Right forelimb (tissue), 1 donor: Measurements from ENCODE around the gene ZMYM4.

Experiments used
- DNase-seq: peaks from one replicate; pipeline ENCODE4 v3.0.0-alpha.2; 2018

The ZMYM4 gene

GRCh38 chr1:35426097-35426586, 157.6 kb downstream of the ZMYM4 start:
- DNase-seq = no peak

GRCh38 chr1:35428360-35428759, 159.9 kb downstream of the ZMYM4 start:
- DNase-seq = no peak

GRCh38 chr1:35430762-35431161, 162.3 kb downstream of the ZMYM4 start:
- no peak for DNase-seq

GRCh38 chr1:35431173-35431599, 162.7 kb downstream of the ZMYM4 start:
- no peak for DNase-seq

GRCh38 chr1:35432231-35432630, 163.7 kb downstream of the ZMYM4 start:
- no peak for DNase-seq

GRCh38 chr1:35433714-35434113, 165.2 kb downstream of the ZMYM4 start:
- no peak for DNase-seq

GRCh38 chr1:35434703-35435102, 166.2 kb downstream of the ZMYM4 start:
- DNase-seq = no peak

- no peak for DNase-seq
Observed at GRCh38 chr1:35436078-35436477, 167.6 kb downstream of the ZMYM4 start.

- DNase-seq = no peak
Observed at GRCh38 chr1:35437200-35437599, 168.7 kb downstream of the ZMYM4 start.

- DNase-seq = no peak
Observed at GRCh38 chr1:35439626-35440025, 171.1 kb downstream of the ZMYM4 start.

- DNase-seq = no peak
Observed at GRCh38 chr1:35441926-35442579, 173.5 kb downstream of the ZMYM4 start.

- no peak for DNase-seq
Observed at GRCh38 chr1:35442734-35443133, 174.2 kb downstream of the ZMYM4 start.

GRCh38 chr1:35443768-35444518, 175.4 kb downstream of the ZMYM4 start:
- no peak for DNase-seq

- no peak for DNase-seq
Observed at GRCh38 chr1:35444519-35444774, 175.9 kb downstream of the ZMYM4 start.

GRCh38 chr1:35447278-35447677, 178.8 kb downstream of the ZMYM4 start:
- no peak for DNase-seq

GRCh38 chr1:35448344-35448801, 179.9 kb downstream of the ZMYM4 start:
- no peak for DNase-seq

GRCh38 chr1:35449334-35450008, 181.0 kb downstream of the ZMYM4 start:
- no peak for DNase-seq

- peak; percentile 80 for DNase-seq
Observed at GRCh38 chr1:35451125-35451528, 182.6 kb downstream of the ZMYM4 start.

- DNase-seq = no peak
Observed at GRCh38 chr1:35452106-35452774, 183.7 kb downstream of the ZMYM4 start.

GRCh38 chr1:35453031-35453430, 184.5 kb downstream of the ZMYM4 start:
- DNase-seq = no peak

GRCh38 chr1:35454176-35454575, 185.7 kb downstream of the ZMYM4 start:
- no peak for DNase-seq

GRCh38 chr1:35454616-35455015, 186.1 kb downstream of the ZMYM4 start:
- DNase-seq = no peak

- DNase-seq = no peak
Observed at GRCh38 chr1:35460796-35461195, 192.3 kb downstream of the ZMYM4 start.
